Activated B cell treated with CpG ODN at 0.5 μM for 24 hours (primary cell): ENCODE measurements around the gene MBNL2. TPM values are rescaled to one million over a fixed set of nuclear protein-coding genes. Genes with fewer than 3 reads are reported as not detected.

Source experiments
- ATAC-seq: fragments of 200-7000 bp; cut with Tn5 transposase; one replicate; pipeline ENCODE4 v1.10.0; 2021; ENCODE audit warnings: low read depth, mild to moderate bottlenecking, moderate library complexity
- CTCF ChIA-PET: fragments of 350-600 bp; sonication (Branson Sonifier 250); formaldehyde crosslinking; loops from one replicate; lab custom pipeline; 2021; ENCODE audit warnings: antibody characterized with exemption; lab: Charles Lee
- POLR2A ChIA-PET: fragments of 350-600 bp; sonication (Branson Sonifier 250); formaldehyde crosslinking; loops from one replicate; lab custom pipeline; 2021; ENCODE audit warnings: antibody characterized with exemption; lab: Charles Lee
- DNase-seq: peaks from one replicate; pipeline ENCODE4 v3.0.0; 2022
- H3K27ac Mint-ChIP-seq: one replicate; pipeline ENCODE4 v1.8.0; 2020; ENCODE audit warnings: mixed read lengths
- H3K27me3 Mint-ChIP-seq: one replicate; pipeline ENCODE4 v1.8.0; 2021; ENCODE audit warnings: mixed read lengths
- H3K36me3 Mint-ChIP-seq: one replicate; pipeline ENCODE4 v1.8.0; 2021; ENCODE audit warnings: low read depth, mixed read lengths
- H3K4me1 Mint-ChIP-seq: one replicate; pipeline ENCODE4 v1.8.0; 2021; ENCODE audit warnings: mixed read lengths
- H3K4me3 Mint-ChIP-seq: one replicate; pipeline ENCODE4 v1.8.0; 2020; ENCODE audit warnings: mild to moderate bottlenecking, mixed read lengths
- H3K9me3 Mint-ChIP-seq: one replicate; pipeline ENCODE4 v1.8.0; 2020; ENCODE audit warnings: mixed read lengths
- intact Hi-C: fragments of 100-400 bp; cut with micrococcal nuclease; formaldehyde crosslinking; loops from one replicate; pipeline ENCODE4 v1.15.1; 2024
- total RNA-seq: library from RNA; stranded (reverse); gene quantifications from 2 replicates; pipeline ENCODE4 v1.2.3, GENCODE V29; 2022
- TF ChIP-seq, protein P1 (sequence below): fragments of 200-600 bp; IDR thresholded peaks from one replicate; pipeline ENCODE4 v1.8.0; 2022; ENCODE audit warnings: antibody characterized with exemption, mild to moderate bottlenecking

Gene MBNL2
- total RNA-seq, 1 donor from 2014 or later: 18.8 TPM

DNA sequence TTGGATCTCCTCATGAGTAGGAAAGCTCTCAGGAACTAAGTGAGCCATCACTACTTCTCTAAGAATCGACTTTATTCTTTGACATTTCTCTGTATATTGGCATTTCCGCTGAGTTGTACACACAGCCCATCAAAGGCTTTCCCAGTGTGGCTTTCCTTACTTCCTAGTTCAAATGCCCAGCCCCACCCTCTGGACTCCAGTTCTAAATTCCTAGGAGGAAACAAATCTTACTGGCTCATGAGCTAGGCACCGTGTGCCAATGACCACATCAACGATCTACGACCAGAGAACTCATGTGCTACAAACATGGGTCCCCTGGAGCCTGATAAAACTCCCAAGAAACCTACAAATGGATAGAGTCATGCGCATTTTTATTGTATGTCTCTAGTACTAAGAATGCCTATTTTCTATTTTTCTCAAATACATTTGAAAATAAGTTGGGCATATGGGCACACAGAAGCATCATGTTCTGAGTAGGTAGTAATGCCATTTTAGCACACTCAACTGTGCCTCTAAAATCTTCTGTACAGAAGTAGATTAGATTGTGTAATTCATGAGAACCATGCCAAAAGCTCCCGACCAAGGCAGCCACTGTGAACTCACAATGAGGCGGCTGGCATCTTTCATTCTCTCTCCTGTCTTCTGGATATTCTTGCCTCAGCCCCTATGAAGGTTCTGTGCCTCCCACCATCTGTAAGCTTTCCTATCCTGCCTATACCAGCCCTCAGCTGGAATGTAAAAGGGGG, 201.3 kb downstream of the MBNL2 start:
- Mint-ChIP-seq H3K4me3 (no peak overlapping the region), H3K27ac (no peak overlapping the region), H3K36me3 (no peaks in the 10 kb centered on the region), H3K4me1 (peaks cover 2% of the 10 kb centered on the region), H3K27me3 (peaks cover 3% of the 10 kb centered on the region), H3K9me3 (no peaks in the 10 kb centered on the region)
- ChIA-PET CTCF (no interaction called here), POLR2A (no interaction called here)
- TF ChIP-seq, protein P1, sequence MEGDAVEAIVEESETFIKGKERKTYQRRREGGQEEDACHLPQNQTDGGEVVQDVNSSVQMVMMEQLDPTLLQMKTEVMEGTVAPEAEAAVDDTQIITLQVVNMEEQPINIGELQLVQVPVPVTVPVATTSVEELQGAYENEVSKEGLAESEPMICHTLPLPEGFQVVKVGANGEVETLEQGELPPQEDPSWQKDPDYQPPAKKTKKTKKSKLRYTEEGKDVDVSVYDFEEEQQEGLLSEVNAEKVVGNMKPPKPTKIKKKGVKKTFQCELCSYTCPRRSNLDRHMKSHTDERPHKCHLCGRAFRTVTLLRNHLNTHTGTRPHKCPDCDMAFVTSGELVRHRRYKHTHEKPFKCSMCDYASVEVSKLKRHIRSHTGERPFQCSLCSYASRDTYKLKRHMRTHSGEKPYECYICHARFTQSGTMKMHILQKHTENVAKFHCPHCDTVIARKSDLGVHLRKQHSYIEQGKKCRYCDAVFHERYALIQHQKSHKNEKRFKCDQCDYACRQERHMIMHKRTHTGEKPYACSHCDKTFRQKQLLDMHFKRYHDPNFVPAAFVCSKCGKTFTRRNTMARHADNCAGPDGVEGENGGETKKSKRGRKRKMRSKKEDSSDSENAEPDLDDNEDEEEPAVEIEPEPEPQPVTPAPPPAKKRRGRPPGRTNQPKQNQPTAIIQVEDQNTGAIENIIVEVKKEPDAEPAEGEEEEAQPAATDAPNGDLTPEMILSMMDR: no peak
- ATAC-seq (no peak), DNase-seq (no peak)
- intact Hi-C loops: no loop called here

GRCh38 chr13:97425590-97425989, 203.5 kb downstream of the MBNL2 start:
- H3K9me3 Mint-ChIP-seq: no peaks in the 10 kb centered on the region
- intact Hi-C loops: no loop called here
- no peaks in the 10 kb centered on the region for H3K36me3 Mint-ChIP-seq
- no peak overlapping the region for H3K4me3 Mint-ChIP-seq
- TF ChIP-seq, protein P1: no peak
- DNase-seq (no peak), ATAC-seq (no peak)
- peaks cover 2% of the 10 kb centered on the region for H3K4me1 Mint-ChIP-seq
- ChIA-PET POLR2A (no interaction called here), CTCF (no interaction called here)
- no peak overlapping the region for H3K27ac Mint-ChIP-seq
- H3K27me3 Mint-ChIP-seq: peaks cover 3% of the 10 kb centered on the region

DNA sequence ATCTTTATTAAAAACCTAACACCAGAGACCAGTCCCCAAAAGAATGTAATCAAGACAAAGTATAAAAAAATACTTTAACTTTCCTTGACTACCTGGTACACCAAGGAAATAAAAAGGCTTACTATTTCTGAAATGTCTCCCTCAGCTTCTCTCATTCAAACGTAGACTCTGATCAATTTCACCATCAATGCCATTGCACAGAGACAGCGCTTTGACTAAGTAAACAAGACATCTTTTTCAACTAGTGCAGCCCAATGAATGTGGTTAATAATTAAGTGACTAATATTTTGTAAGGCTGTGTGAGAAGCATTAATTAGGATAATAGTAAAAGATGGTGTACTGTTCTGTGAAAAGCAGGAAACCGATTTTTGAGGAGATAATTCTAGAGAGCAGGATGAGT, 204.6 kb downstream of the MBNL2 start:
- no peaks in the 10 kb centered on the region for H3K36me3 Mint-ChIP-seq
- peaks cover 3% of the 10 kb centered on the region for H3K27me3 Mint-ChIP-seq
- ChIA-PET CTCF (no interaction called here), POLR2A (no interaction called here)
- H3K9me3 Mint-ChIP-seq: no peaks in the 10 kb centered on the region
- ATAC-seq (no peak), DNase-seq (no peak)
- peaks cover under 1% of the 10 kb centered on the region for H3K4me1 Mint-ChIP-seq
- intact Hi-C loops: no loop called here
- H3K27ac Mint-ChIP-seq: no peak overlapping the region
- H3K4me3 Mint-ChIP-seq: no peak overlapping the region
- TF ChIP-seq, protein P1: no peak

- H3K36me3 Mint-ChIP-seq: peaks cover 12% of the 10 kb centered on the region
- no peak overlapping the region for H3K27ac Mint-ChIP-seq
- ChIA-PET CTCF (no interaction called here), POLR2A (no interaction called here)
- H3K4me1 Mint-ChIP-seq: peaks cover 10% of the 10 kb centered on the region
- H3K27me3 Mint-ChIP-seq: peaks cover 3% of the 10 kb centered on the region
- DNase-seq (no peak), ATAC-seq (no peak)
- TF ChIP-seq, protein P1: no peak
- intact Hi-C loops: loop anchor here (5.0 to 10.0 kb wide), 4 partner anchors 115 to 1658 kb away; no protein-coding TSS in a partner anchor
- H3K4me3 Mint-ChIP-seq: no peak overlapping the region
- H3K9me3 Mint-ChIP-seq: no peaks in the 10 kb centered on the region
Observed at GRCh38 chr13:97429681-97430081, 207.5 kb downstream of the MBNL2 start.

GRCh38 chr13:97430296-97430695, 208.2 kb downstream of the MBNL2 start:
- no peak for DNase-seq
- Mint-ChIP-seq H3K27ac (no peak overlapping the region), H3K4me1 (peaks cover 16% of the 10 kb centered on the region), H3K4me3 (no peak overlapping the region), H3K9me3 (no peaks in the 10 kb centered on the region), H3K27me3 (peaks cover 3% of the 10 kb centered on the region), H3K36me3 (peaks cover 14% of the 10 kb centered on the region)
- CTCF ChIA-PET: no interaction called here
- POLR2A ChIA-PET: no interaction called here
- TF ChIP-seq, protein P1: no peak
- intact Hi-C loops: loop anchor here (5.0 to 10.0 kb wide), 4 partner anchors 115 to 1657 kb away; no protein-coding TSS in a partner anchor
- no peak for ATAC-seq
